Measurements from ENCODE around the gene RTTN. TPM values are rescaled to one million over a fixed set of nuclear protein-coding genes. Genes with fewer than 3 reads are reported as not detected.

RTTN gene
- total and polyA plus RNA-seq, 2 donors (not counting 3 experiments of a cell fraction or from before 2014, with no cell fraction given) = 3.1 to 17.4 TPM

GRCh38 chr18:70249118-70249517 is 43.6 kb upstream of the RTTN start:
- POLR2A ChIA-PET = no interaction called here
- dilution Hi-C loops (cut with MboI; ENCODE audit: extremely low pct_ligation_motif_present, low sequenced_read_pairs) (no loop called here), intact Hi-C loops (cut with micrococcal nuclease) (no loop called here)
- H2AFZ ChIP-seq (ENCODE audit: low read depth, low read length) = no peak overlapping the region
- H3K27me3 ChIP-seq (ENCODE audit: control insufficient read depth in 2 of 2, insufficient read depth in 2 of 2, low read length in 2 of 2) = peaks cover 0 to 2% of the 10 kb centered on the region in 2 experiments
- no peaks in the 10 kb centered on the region for H3K4me1 ChIP-seq (ENCODE audit: control insufficient read depth, extremely low read depth, insufficient read depth, low read length)
- no peak overlapping the region for H3K4me2 ChIP-seq (ENCODE audit: insufficient read depth, low read length)
- H4K20me1 ChIP-seq (replicated peaks; ENCODE audit: control insufficient read depth, extremely low read depth, insufficient read depth, low read length) = no peaks in the 10 kb centered on the region
- FAIRE-seq (no peak), DNase-seq (ENCODE audit: low read depth, low spot score) (no peak)
- no peaks in the 10 kb centered on the region for H3K36me3 ChIP-seq (ENCODE audit: control insufficient read depth in 2 of 2, extremely low read depth in 1 of 2, insufficient read depth in 2 of 2, low read length in 2 of 2)
- no peak overlapping the region for H3K4me3 ChIP-seq (replicated peaks in 1 of 3; ENCODE audit: insufficient read depth in 1 of 3, low read depth in 1 of 3, low read length in 3 of 3)
- no peaks in the 10 kb centered on the region for H3K9me1 ChIP-seq (replicated peaks; ENCODE audit: control insufficient read depth, extremely low read depth, insufficient read depth, low read length)
- H3K27ac ChIP-seq (ENCODE audit: insufficient read depth, low read depth, low read length) = no peak overlapping the region
- CTCF ChIA-PET = interaction anchor here (0.9 kb wide), 1 partner anchor 206 kb away, joined by 3 read pairs; no protein-coding TSS in a partner anchor
- H3K9me3 ChIP-seq (replicated peaks; ENCODE audit: control insufficient read depth, insufficient read depth, low read length) = no peaks in the 10 kb centered on the region
- H3K9ac ChIP-seq (replicated peaks; ENCODE audit: extremely low read depth, insufficient read depth, low read length) = no peak overlapping the region
- no peaks in the 10 kb centered on the region for H3K79me2 ChIP-seq (ENCODE audit: control insufficient read depth, insufficient read depth, low read length)
- TF ChIP-seq FOS (IDR thresholded peaks at IDR 0.05; ENCODE audit: borderline replicate concordance, insufficient read depth, low read length) (no peak), POLR2A (IDR thresholded peaks at IDR 0.05; ENCODE audit: low read depth, low read length) (no peak), JUN (IDR thresholded peaks at IDR 0.05; ENCODE audit: borderline replicate concordance, insufficient read depth, insufficient read length, low read depth) (no peak), EZH2 (IDR thresholded peaks at IDR 0.05; ENCODE audit: borderline replicate concordance, low read depth, low read length, severe bottlenecking) (no peak), MAX (IDR thresholded peaks at IDR 0.05; ENCODE audit: insufficient read depth, insufficient read length) (no peak), CTCF (IDR thresholded peaks at IDR 0.05; ENCODE audit: extremely low read depth in 1 of 2, insufficient read depth in 1 of 2, low read depth in 1 of 2, low read length in 2 of 2) (no peak), GATA2 (IDR thresholded peaks at IDR 0.05; ENCODE audit: insufficient read depth, insufficient read length, low read depth, low read length) (no peak), POLR2AphosphoS5 (IDR thresholded peaks at IDR 0.05; ENCODE audit: insufficient read depth, low read depth, low read length) (no peak), MYC (IDR thresholded peaks at IDR 0.05; ENCODE audit: low read depth, low read length) (no peak)
- no TSS peak for BruUV-seq (replicated peaks)
